ENCODE data around the gene USP32. TPM values are rescaled to one million over a fixed set of nuclear protein-coding genes. Genes with fewer than 3 reads are reported as not detected.

Gene USP32, protein sequence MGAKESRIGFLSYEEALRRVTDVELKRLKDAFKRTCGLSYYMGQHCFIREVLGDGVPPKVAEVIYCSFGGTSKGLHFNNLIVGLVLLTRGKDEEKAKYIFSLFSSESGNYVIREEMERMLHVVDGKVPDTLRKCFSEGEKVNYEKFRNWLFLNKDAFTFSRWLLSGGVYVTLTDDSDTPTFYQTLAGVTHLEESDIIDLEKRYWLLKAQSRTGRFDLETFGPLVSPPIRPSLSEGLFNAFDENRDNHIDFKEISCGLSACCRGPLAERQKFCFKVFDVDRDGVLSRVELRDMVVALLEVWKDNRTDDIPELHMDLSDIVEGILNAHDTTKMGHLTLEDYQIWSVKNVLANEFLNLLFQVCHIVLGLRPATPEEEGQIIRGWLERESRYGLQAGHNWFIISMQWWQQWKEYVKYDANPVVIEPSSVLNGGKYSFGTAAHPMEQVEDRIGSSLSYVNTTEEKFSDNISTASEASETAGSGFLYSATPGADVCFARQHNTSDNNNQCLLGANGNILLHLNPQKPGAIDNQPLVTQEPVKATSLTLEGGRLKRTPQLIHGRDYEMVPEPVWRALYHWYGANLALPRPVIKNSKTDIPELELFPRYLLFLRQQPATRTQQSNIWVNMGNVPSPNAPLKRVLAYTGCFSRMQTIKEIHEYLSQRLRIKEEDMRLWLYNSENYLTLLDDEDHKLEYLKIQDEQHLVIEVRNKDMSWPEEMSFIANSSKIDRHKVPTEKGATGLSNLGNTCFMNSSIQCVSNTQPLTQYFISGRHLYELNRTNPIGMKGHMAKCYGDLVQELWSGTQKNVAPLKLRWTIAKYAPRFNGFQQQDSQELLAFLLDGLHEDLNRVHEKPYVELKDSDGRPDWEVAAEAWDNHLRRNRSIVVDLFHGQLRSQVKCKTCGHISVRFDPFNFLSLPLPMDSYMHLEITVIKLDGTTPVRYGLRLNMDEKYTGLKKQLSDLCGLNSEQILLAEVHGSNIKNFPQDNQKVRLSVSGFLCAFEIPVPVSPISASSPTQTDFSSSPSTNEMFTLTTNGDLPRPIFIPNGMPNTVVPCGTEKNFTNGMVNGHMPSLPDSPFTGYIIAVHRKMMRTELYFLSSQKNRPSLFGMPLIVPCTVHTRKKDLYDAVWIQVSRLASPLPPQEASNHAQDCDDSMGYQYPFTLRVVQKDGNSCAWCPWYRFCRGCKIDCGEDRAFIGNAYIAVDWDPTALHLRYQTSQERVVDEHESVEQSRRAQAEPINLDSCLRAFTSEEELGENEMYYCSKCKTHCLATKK (N-terminal part only)
- total RNA-seq (2021): 91.7 to 103 TPM (median 96.1 TPM) in 3 replicates
- Bru-seq, nascent RNA: percentile 85 among the genes with signal in this experiment
- long read RNA-seq, experiment 1, full-length matches to known transcripts: 57 of 172 reads
- long read RNA-seq, experiment 1, partial matches to known transcripts: 93 of 172 reads
- long read RNA-seq, experiment 1, other reads (novel, unspliced or antisense): 22 of 172 reads
- long read RNA-seq, experiment 2, full-length matches to known transcripts: 19 of 60 reads
- long read RNA-seq, experiment 2, partial matches to known transcripts: 31 of 60 reads
- long read RNA-seq, experiment 2, other reads (novel, unspliced or antisense): 10 of 60 reads
- long read RNA-seq, experiment 3, partial matches to known transcripts: 3 of 6 reads
- long read RNA-seq, experiment 3, other reads (novel, unspliced or antisense): 3 of 6 reads

DNA sequence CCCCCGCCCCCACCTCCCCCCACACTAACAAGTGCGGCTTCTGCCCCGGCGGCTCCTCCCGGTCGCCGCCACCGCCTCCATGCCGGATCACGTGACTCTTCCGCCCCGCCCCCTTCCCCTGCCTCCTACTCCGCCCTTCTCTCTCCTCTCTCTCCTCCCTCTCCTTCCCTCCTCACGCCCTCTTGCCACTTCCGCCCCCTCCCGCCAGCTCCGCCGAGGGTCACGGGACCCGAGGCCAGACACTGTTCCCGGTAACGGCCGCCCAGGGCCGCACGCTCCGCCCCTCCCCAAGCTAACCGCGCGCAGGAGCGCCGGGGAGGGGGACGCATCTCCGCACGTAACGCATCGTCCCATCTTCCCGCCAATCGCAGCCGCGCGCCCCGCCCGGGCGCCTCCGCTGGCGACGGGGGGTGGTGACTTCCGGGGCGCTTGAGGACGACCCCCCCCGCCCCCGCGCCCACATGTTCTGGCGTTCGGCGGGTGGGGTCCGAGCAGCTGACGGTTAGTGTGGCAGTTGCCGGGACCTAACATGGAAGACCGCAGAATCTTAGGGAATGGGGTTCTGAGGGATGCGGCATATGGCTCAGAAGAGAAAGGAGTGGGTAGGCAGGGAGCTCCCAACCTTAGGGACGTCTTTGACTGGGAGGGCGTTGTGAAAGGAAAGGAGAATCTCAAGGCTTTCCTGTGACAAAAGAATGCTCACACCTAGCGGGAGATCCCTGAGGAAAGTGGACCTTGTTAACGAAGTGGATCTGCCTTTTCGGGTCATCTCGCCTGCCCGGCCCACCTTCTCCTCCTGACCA, at the start of gene USP32:
Gene USP32 (minus strand): TSS at position 92 of the 803 bp plus-strand sequence. CDS start 194 bp downstream, outside the sequence.
- ATAC-seq: peak; percentile 95
- no peaks in the 10 kb centered on the region for H3K36me3 Mint-ChIP-seq
- ChIA-PET CTCF (interaction anchor here (0.6 to 1.3 kb wide), 8 partner anchors 9 to 210 kb away, joined by 3 to 10 read pairs (median 3); no protein-coding TSS in a partner anchor), POLR2A (interaction anchor here (0.5 to 1.4 kb wide), 4 partner anchors 21 to 254 kb away, joined by 3 to 7 read pairs (median 3); partner anchors contain the start of gene PPM1D)
- peak; percentile 98 for DNase-seq (ENCODE audit: low spot score)
- no peaks in the 10 kb centered on the region for H3K27me3 Mint-ChIP-seq (ENCODE audit: low read depth)
- peak within 1 kb of the TSS; percentile 98 for H3K4me3 Mint-ChIP-seq
- no peaks in the 10 kb centered on the region for H3K9me3 Mint-ChIP-seq
- peak within 1 kb of the TSS; percentile 98 for H3K27ac Mint-ChIP-seq
- peaks cover 45% of the 10 kb centered on the region for H3K4me1 Mint-ChIP-seq
- TF ChIP-seq, protein P1, sequence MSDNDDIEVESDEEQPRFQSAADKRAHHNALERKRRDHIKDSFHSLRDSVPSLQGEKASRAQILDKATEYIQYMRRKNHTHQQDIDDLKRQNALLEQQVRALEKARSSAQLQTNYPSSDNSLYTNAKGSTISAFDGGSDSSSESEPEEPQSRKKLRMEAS (CRISPR knock-in tag; IDR thresholded peaks at IDR 0.05): peak; percentile 85
- TF ChIP-seq ZNF219 (CRISPR knock-in tag; IDR thresholded peaks at IDR 0.05; ENCODE audit: borderline replicate concordance) (no peak), NFYB (CRISPR knock-in tag; conservative IDR thresholded peaks at IDR 0.05; ENCODE audit: low read depth) (peak; percentile 71), HMGA2 (CRISPR knock-in tag; IDR thresholded peaks at IDR 0.05) (no peak), RELA (CRISPR knock-in tag; IDR thresholded peaks at IDR 0.05; ENCODE audit: borderline replicate concordance) (peak; percentile 36; the same call in 1 of the 2 replicates), MYBL2 (CRISPR knock-in tag; IDR thresholded peaks at IDR 0.05) (peak; percentile 93), FOXK1 (CRISPR knock-in tag; IDR thresholded peaks at IDR 0.05) (no peak; the same call in none of the 2 replicates), SP1 (CRISPR knock-in tag; conservative IDR thresholded peaks at IDR 0.05) (no peak; the same call in 1 of the 2 replicates), ZNF671 (CRISPR knock-in tag; IDR thresholded peaks at IDR 0.05) (no peak), TEAD1 (CRISPR knock-in tag; IDR thresholded peaks at IDR 0.05) (peak; percentile 70; the same call in 1 of the 2 replicates), CREM (CRISPR knock-in tag; IDR thresholded peaks at IDR 0.05) (peak; percentile 76), GABPB1 (CRISPR knock-in tag; IDR thresholded peaks at IDR 0.05) (peak; percentile 91), CBFB (CRISPR knock-in tag; IDR thresholded peaks at IDR 0.05; ENCODE audit: low read depth) (0 out of 2 replicates have a peak, but pooled peaks have one; percentile 21), JUN (CRISPR knock-in tag; IDR thresholded peaks at IDR 0.05) (no peak), MXD4 (CRISPR knock-in tag; IDR thresholded peaks at IDR 0.05; ENCODE audit: borderline replicate concordance) (no peak), TP53 (CRISPR knock-in tag; IDR thresholded peaks at IDR 0.05) (no peak)
- TF ChIP-seq, protein P2, sequence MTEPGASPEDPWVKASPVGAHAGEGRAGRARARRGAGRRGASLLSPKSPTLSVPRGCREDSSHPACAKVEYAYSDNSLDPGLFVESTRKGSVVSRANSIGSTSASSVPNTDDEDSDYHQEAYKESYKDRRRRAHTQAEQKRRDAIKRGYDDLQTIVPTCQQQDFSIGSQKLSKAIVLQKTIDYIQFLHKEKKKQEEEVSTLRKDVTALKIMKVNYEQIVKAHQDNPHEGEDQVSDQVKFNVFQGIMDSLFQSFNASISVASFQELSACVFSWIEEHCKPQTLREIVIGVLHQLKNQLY (CRISPR knock-in tag; IDR thresholded peaks at IDR 0.05): no peak
- TF ChIP-seq, protein P3, sequence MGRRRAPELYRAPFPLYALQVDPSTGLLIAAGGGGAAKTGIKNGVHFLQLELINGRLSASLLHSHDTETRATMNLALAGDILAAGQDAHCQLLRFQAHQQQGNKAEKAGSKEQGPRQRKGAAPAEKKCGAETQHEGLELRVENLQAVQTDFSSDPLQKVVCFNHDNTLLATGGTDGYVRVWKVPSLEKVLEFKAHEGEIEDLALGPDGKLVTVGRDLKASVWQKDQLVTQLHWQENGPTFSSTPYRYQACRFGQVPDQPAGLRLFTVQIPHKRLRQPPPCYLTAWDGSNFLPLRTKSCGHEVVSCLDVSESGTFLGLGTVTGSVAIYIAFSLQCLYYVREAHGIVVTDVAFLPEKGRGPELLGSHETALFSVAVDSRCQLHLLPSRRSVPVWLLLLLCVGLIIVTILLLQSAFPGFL (CRISPR knock-in tag; IDR thresholded peaks at IDR 0.05; ENCODE audit: borderline replicate concordance): peak; percentile 35; the same call in 1 of the 2 replicates
- TF ChIP-seq, protein P4, sequence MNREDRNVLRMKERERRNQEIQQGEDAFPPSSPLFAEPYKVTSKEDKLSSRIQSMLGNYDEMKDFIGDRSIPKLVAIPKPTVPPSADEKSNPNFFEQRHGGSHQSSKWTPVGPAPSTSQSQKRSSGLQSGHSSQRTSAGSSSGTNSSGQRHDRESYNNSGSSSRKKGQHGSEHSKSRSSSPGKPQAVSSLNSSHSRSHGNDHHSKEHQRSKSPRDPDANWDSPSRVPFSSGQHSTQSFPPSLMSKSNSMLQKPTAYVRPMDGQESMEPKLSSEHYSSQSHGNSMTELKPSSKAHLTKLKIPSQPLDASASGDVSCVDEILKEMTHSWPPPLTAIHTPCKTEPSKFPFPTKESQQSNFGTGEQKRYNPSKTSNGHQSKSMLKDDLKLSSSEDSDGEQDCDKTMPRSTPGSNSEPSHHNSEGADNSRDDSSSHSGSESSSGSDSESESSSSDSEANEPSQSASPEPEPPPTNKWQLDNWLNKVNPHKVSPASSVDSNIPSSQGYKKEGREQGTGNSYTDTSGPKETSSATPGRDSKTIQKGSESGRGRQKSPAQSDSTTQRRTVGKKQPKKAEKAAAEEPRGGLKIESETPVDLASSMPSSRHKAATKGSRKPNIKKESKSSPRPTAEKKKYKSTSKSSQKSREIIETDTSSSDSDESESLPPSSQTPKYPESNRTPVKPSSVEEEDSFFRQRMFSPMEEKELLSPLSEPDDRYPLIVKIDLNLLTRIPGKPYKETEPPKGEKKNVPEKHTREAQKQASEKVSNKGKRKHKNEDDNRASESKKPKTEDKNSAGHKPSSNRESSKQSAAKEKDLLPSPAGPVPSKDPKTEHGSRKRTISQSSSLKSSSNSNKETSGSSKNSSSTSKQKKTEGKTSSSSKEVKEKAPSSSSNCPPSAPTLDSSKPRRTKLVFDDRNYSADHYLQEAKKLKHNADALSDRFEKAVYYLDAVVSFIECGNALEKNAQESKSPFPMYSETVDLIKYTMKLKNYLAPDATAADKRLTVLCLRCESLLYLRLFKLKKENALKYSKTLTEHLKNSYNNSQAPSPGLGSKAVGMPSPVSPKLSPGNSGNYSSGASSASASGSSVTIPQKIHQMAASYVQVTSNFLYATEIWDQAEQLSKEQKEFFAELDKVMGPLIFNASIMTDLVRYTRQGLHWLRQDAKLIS (CRISPR knock-in tag; IDR thresholded peaks at IDR 0.05; ENCODE audit: borderline replicate concordance): 0 out of 2 replicates have a peak, but pooled peaks have one; percentile 75
- TF ChIP-seq, protein P5, sequence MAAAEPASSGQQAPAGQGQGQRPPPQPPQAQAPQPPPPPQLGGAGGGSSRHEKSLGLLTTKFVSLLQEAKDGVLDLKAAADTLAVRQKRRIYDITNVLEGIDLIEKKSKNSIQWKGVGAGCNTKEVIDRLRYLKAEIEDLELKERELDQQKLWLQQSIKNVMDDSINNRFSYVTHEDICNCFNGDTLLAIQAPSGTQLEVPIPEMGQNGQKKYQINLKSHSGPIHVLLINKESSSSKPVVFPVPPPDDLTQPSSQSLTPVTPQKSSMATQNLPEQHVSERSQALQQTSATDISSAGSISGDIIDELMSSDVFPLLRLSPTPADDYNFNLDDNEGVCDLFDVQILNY (CRISPR knock-in tag; IDR thresholded peaks at IDR 0.05): peak; percentile 98
- TF ChIP-seq, protein P6, sequence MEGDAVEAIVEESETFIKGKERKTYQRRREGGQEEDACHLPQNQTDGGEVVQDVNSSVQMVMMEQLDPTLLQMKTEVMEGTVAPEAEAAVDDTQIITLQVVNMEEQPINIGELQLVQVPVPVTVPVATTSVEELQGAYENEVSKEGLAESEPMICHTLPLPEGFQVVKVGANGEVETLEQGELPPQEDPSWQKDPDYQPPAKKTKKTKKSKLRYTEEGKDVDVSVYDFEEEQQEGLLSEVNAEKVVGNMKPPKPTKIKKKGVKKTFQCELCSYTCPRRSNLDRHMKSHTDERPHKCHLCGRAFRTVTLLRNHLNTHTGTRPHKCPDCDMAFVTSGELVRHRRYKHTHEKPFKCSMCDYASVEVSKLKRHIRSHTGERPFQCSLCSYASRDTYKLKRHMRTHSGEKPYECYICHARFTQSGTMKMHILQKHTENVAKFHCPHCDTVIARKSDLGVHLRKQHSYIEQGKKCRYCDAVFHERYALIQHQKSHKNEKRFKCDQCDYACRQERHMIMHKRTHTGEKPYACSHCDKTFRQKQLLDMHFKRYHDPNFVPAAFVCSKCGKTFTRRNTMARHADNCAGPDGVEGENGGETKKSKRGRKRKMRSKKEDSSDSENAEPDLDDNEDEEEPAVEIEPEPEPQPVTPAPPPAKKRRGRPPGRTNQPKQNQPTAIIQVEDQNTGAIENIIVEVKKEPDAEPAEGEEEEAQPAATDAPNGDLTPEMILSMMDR (IDR thresholded peaks at IDR 0.05): no peak

All from WTC11 (cell line).